Ishikawa (cell line): ENCODE results near the gene NDUFC1.

Experiments
- CEBPB ChIP-seq: IDR thresholded peaks from 2 replicates; pipeline ENCODE4 v1.6.1; 2012
- CREB1 ChIP-seq: IDR thresholded peaks from 2 replicates; pipeline ENCODE4 v1.6.1; 2012; ENCODE audit warnings: low read depth
- EGR1 ChIP-seq: IDR thresholded peaks from 2 replicates; pipeline ENCODE4 v1.6.1; 2012
- EP300 ChIP-seq: IDR thresholded peaks from 2 replicates; pipeline ENCODE4 v1.6.1; 2012; ENCODE audit warnings: borderline replicate concordance
- FOXM1 ChIP-seq: IDR thresholded peaks from 2 replicates; pipeline ENCODE4 v1.6.1; 2012; ENCODE audit warnings: low read depth, borderline replicate concordance
- NFIC ChIP-seq: IDR thresholded peaks from 2 replicates; pipeline ENCODE4 v1.6.1; 2012
- RAD21 ChIP-seq: IDR thresholded peaks from 2 replicates; pipeline ENCODE4 v1.6.1; 2012; ENCODE audit warnings: low read depth
- TAF1 ChIP-seq: IDR thresholded peaks from 2 replicates; pipeline ENCODE4 v1.6.1; 2012; ENCODE audit warnings: low read depth, mild to moderate bottlenecking
- TCF12 ChIP-seq: IDR thresholded peaks from 2 replicates; pipeline ENCODE4 v1.6.1; 2012; ENCODE audit warnings: low read depth
- TEAD4 ChIP-seq: IDR thresholded peaks from 2 replicates; pipeline ENCODE4 v1.6.1; 2012
- USF1 ChIP-seq: IDR thresholded peaks from 2 replicates; pipeline ENCODE4 v1.6.1; 2012
- YY1 ChIP-seq: IDR thresholded peaks from 2 replicates; pipeline ENCODE4 v1.6.1; 2012; ENCODE audit warnings: low read depth
- ZBTB7A ChIP-seq: IDR thresholded peaks from 2 replicates; pipeline ENCODE4 v1.6.1; 2012; ENCODE audit warnings: low read depth
- TF ChIP-seq, protein P1 (sequence below): IDR thresholded peaks from 2 replicates; pipeline ENCODE4 v1.6.1; 2012; ENCODE audit warnings: low read depth, mild to moderate bottlenecking
- TF ChIP-seq, protein P2 (sequence below): IDR thresholded peaks from 2 replicates; pipeline ENCODE4 v1.6.1; 2012

The NDUFC1 gene

GRCh38 chr4:139329665-139330200 lies 27.5 kb upstream of the NDUFC1 start:
- TF ChIP-seq TCF12 (no peak), CREB1 (no peak), TEAD4 (no peak), FOXM1 (no peak), USF1 (no peak)
- TF ChIP-seq, protein P1, sequence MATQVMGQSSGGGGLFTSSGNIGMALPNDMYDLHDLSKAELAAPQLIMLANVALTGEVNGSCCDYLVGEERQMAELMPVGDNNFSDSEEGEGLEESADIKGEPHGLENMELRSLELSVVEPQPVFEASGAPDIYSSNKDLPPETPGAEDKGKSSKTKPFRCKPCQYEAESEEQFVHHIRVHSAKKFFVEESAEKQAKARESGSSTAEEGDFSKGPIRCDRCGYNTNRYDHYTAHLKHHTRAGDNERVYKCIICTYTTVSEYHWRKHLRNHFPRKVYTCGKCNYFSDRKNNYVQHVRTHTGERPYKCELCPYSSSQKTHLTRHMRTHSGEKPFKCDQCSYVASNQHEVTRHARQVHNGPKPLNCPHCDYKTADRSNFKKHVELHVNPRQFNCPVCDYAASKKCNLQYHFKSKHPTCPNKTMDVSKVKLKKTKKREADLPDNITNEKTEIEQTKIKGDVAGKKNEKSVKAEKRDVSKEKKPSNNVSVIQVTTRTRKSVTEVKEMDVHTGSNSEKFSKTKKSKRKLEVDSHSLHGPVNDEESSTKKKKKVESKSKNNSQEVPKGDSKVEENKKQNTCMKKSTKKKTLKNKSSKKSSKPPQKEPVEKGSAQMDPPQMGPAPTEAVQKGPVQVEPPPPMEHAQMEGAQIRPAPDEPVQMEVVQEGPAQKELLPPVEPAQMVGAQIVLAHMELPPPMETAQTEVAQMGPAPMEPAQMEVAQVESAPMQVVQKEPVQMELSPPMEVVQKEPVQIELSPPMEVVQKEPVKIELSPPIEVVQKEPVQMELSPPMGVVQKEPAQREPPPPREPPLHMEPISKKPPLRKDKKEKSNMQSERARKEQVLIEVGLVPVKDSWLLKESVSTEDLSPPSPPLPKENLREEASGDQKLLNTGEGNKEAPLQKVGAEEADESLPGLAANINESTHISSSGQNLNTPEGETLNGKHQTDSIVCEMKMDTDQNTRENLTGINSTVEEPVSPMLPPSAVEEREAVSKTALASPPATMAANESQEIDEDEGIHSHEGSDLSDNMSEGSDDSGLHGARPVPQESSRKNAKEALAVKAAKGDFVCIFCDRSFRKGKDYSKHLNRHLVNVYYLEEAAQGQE: no peak

- no peak for TF ChIP-seq TEAD4
- TF ChIP-seq RAD21: no peak
- no peak for TF ChIP-seq USF1
- TF ChIP-seq NFIC: no peak
- TF ChIP-seq ZBTB7A: no peak
- TF ChIP-seq, protein P2, sequence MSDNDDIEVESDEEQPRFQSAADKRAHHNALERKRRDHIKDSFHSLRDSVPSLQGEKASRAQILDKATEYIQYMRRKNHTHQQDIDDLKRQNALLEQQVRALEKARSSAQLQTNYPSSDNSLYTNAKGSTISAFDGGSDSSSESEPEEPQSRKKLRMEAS: no peak
- TF ChIP-seq TCF12: no peak
- TF ChIP-seq EP300: no peak
- no peak for TF ChIP-seq YY1
- no peak for TF ChIP-seq CREB1
These were observed 22.3 kb upstream of the NDUFC1 start for GRCh38 chr4:139324620-139325019.

- TF ChIP-seq CREB1 (no peak), FOXM1 (no peak), NFIC (no peak), EP300 (no peak), CEBPB (no peak), TCF12 (no peak), RAD21 (no peak), TEAD4 (no peak), YY1 (no peak), TAF1 (no peak), USF1 (no peak), ZBTB7A (no peak), EGR1 (no peak)
- TF ChIP-seq, protein P2: no peak
- TF ChIP-seq, protein P1: no peak
These were observed 17.3 kb upstream of the NDUFC1 start for GRCh38 chr4:139319571-139319970.

GRCh38 chr4:139317635-139318034 lies 15.4 kb upstream of the NDUFC1 start:
- TF ChIP-seq ZBTB7A: no peak
- TF ChIP-seq FOXM1: no peak
- no peak for TF ChIP-seq EGR1
- no peak for TF ChIP-seq CEBPB
- TF ChIP-seq TCF12: no peak
- no peak for TF ChIP-seq USF1
- TF ChIP-seq TAF1: no peak
- TF ChIP-seq NFIC: no peak

DNA sequence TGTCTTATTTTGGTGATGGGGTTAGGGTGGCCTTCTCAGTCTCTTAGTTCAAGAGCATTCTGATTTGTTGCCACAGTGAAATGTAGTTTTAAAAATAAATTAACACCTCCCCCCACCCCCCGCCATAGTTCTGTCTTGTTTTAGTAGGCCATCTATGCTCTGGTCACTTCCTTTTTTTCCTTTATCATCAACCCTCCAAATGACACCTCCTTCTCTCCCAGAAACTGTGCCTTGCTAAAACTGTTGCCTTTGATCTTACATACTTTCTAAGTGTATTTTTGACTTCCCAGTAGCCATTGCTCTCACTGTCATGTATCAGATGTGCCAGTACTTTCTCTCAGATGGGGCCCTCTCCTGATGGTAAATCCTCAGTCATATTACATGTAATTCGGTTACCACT lies 14.5 kb upstream of the NDUFC1 start:
- no peak for TF ChIP-seq ZBTB7A
- TF ChIP-seq TAF1: no peak
- TF ChIP-seq TCF12: no peak
- TF ChIP-seq RAD21: no peak
- no peak for TF ChIP-seq EGR1

DNA sequence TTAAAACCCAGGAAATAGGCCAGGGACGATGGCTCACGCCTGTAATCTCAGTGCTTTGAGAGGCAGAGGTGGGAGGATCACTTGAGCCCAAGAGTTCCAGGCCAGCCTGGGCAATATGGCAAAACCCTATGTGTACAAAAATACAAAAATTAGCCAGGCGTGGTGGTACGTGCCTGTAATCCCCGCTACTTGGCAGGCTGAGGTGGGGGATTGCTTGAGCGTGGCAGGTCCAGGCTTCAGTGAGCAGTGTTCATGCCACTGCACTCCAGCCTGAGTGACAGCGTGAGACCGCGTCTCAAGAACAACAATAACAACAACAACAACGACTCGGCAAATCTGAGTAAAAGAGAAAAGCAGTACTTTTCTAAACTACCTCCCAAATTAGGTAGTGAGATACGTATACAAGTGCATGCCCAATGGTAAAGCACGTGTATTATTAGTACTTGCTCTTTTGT lies 13.0 kb upstream of the NDUFC1 start:
- TF ChIP-seq YY1 (no peak), EGR1 (no peak), TEAD4 (no peak), EP300 (no peak), NFIC (no peak), TAF1 (no peak), USF1 (no peak), ZBTB7A (no peak), CEBPB (no peak), CREB1 (no peak), RAD21 (no peak), TCF12 (no peak)
